K562 (cell line): Measurements from ENCODE around the gene IP6K3. TPM values are rescaled to one million over a fixed set of nuclear protein-coding genes. Genes with fewer than 3 reads are reported as not detected.

Experiments used
- EP300 ChIP-seq: IDR thresholded peaks from 2 replicates; pipeline ENCODE4 v1.6.1; 2012; ENCODE audit warnings: low read length, improper control_type of control experiment
- ETV1 ChIP-seq: fragments of 450-650 bp; conservative IDR thresholded peaks from 2 replicates; pipeline ENCODE4 v1.6.1; 2016; ENCODE audit warnings: missing genetic modification characterization, control low read depth, low read depth, missing compliant biosample characterization
- GTF2E2 ChIP-seq: fragments of 200-800 bp; sonication (Bioruptor generic); IDR thresholded peaks from 2 replicates; pipeline ENCODE4 v1.6.1; 2016; ENCODE audit warnings: missing genetic modification characterization, missing compliant biosample characterization
- KDM1A ChIP-seq, 2 experiments: fragments of 450-650 bp; IDR thresholded peaks; 2 replicates each; pipeline ENCODE4 v1.6.1; 2016; ENCODE audit warnings: mild to moderate bottlenecking in 2 of 2
- KLF16 ChIP-seq: IDR thresholded peaks from 2 replicates; pipeline ENCODE4 v1.6.1; 2016; ENCODE audit warnings: antibody characterized with exemption
- MYNN ChIP-seq, 2 experiments: sonication (generic); formaldehyde crosslinking in 1 of 2; IDR thresholded peaks; 2 replicates each; pipeline versions ENCODE4 v1.5.0 to v1.6.1; 2016 to 2020; ENCODE audit warnings: antibody characterized with exemption in 1 of 2, missing genetic modification reagents in 1 of 2
- PHF20 ChIP-seq: fragments of 450-650 bp; IDR thresholded peaks from 2 replicates; pipeline ENCODE4 v1.6.1; 2018; ENCODE audit not compliant: partially characterized antibody
- PHF8 ChIP-seq: fragments of 200-600 bp; sonication (generic); IDR thresholded peaks from 2 replicates; pipeline ENCODE4 v1.6.1; 2012; ENCODE audit warnings: mixed run types, mild to moderate bottlenecking, inconsistent platforms, low read length, moderate library complexity, borderline replicate concordance
- SMARCA4 ChIP-seq: fragments of 450-650 bp; IDR thresholded peaks from 2 replicates; pipeline ENCODE4 v1.6.1; 2016
- STAG1 ChIP-seq: sonication (generic); formaldehyde crosslinking; IDR thresholded peaks from 2 replicates; pipeline ENCODE4 v1.5.0; 2020; ENCODE audit warnings: missing genetic modification reagents, borderline replicate concordance
- ZFX ChIP-seq: sonication (generic); formaldehyde crosslinking; IDR thresholded peaks from 2 replicates; pipeline ENCODE4 v1.8.0; 2022; ENCODE audit warnings: mild to moderate bottlenecking, missing genetic modification reagents, moderate library complexity
- ZNF140 ChIP-seq: fragments of 250-450 bp; sonication (Bioruptor Pico); IDR thresholded peaks from 2 replicates; pipeline ENCODE4 v1.8.0; 2021; ENCODE audit warnings: moderate library complexity, mild to moderate bottlenecking, inconsistent platforms
- ZNF165 ChIP-seq: fragments of 250-450 bp; sonication (Bioruptor Pico); IDR thresholded peaks from 2 replicates; pipeline ENCODE4 v1.4.0; 2020; ENCODE audit warnings: borderline replicate concordance
- ZNF354B ChIP-seq: fragments of 250-450 bp; sonication (Bioruptor Pico); IDR thresholded peaks from 2 replicates; pipeline ENCODE4 v1.4.0; 2020
- ZNF551 ChIP-seq: fragments of 250-450 bp; sonication (Bioruptor Pico); IDR thresholded peaks from 2 replicates; pipeline ENCODE4 v1.5.0; 2021; ENCODE audit warnings: mild to moderate bottlenecking, moderate library complexity
- polyA plus RNA-seq, 8 experiments: library from polyadenylated mRNA; depleted of rRNA in 4 of 8; stranded (reverse) in 5 of 8; unstranded in 3 of 8; fragments of >200 nt; fragmentation: Nextera tagmentation in 2 of 8; fragmentation: Illumina TruSeq in 1 of 8; extraction: Ambion mirVana in 2 of 8; extraction: Trizol in 1 of 8; gene quantifications; 2 replicates each; pipeline versions ENCODE4 v1.2.1 to v1.2.3, GENCODE V29; 2011 to 2014; ENCODE audit warnings: inconsistent platforms in 1 of 8, missing spikeins in 1 of 8
- total RNA-seq, 7 experiments: library from RNA; depleted of rRNA in 6 of 7; stranded (reverse); fragments of >200 nt in 6 of 7; fragmentation: Illumina TruSeq in 2 of 7; extraction: Trizol in 2 of 7; gene quantifications; 2 replicates each; pipeline versions ENCODE4 v1.2.1 to v1.2.3, GENCODE V29; 2011 to 2021; ENCODE audit warnings: low replicate concordance in 1 of 7
- TF ChIP-seq, protein P1 (sequence below): sonication (generic); formaldehyde crosslinking; IDR thresholded peaks from 2 replicates; pipeline ENCODE4 v1.8.1; 2023; ENCODE audit warnings: mild to moderate bottlenecking, missing genetic modification reagents
- TF ChIP-seq, protein P2 (sequence below): fragments of 250-450 bp; sonication (Bioruptor Pico); IDR thresholded peaks from 2 replicates; pipeline ENCODE4 v1.5.0; 2020; ENCODE audit warnings: mild to moderate bottlenecking
- TF ChIP-seq, protein P3 (sequence below): fragments of 250-450 bp; sonication (Bioruptor Pico); IDR thresholded peaks from 2 replicates; pipeline ENCODE4 v1.5.0; 2021
- TF ChIP-seq, protein P4 (sequence below): sonication (generic); formaldehyde crosslinking; IDR thresholded peaks from 2 replicates; pipeline ENCODE4 v1.8.1; 2022; ENCODE audit warnings: missing genetic modification reagents
- TF ChIP-seq, protein P5 (sequence below): fragments of 450-650 bp; formaldehyde crosslinking; IDR thresholded peaks from 2 replicates; pipeline ENCODE4 v1.4.0; 2020; ENCODE audit warnings: mild to moderate bottlenecking, mixed read lengths

Gene IP6K3
- total and polyA plus RNA-seq, 9 of the 15 experiments (the other 6 are each of a cell fraction or from before 2014, with no cell fraction given), result not detected

DNA sequence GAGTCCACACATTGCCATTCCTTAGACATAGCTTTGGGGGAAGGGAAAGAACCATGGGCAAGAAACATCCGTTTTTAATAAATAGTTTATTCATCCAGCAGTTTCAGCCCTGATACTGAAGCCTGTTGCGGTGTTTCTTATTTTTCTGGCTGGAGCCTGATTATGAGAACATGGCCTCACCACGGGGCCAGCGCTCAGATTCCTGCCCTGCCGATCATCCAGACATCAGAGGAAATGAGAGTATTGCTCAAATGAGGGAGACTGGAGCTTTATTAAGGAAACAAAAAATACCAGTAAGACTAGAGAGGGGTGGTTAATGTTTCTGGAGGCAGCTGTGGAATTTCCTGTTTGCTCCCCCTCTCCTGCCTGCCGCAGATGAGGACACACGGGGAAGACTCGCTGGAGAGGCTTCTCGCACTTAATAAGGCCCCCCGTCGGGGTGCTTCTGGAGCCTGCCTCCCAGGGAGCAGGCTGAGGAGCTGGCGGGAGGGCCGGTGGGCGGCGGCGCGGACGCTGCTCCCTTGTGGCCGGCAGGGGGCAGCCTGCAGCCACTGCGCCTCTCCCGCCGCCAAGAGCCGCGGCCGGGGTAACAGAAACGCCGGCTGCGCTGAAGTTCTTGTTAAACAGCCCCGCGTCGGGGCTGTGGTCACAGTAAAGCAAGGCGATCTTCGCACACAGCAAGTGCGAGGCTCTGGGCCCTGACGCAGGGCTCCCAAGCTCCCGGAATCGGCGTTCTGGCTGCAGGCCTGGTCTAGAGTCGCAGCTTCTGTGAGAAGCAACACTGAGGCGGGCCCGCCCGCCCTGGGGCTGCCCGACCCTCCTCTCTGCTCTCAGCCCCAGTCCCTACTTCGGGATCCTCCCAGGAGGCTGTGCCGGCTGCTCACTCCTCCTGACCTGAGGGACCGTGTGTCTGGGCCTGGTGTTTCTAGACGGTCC is 24.7 kb upstream of the IP6K3 start (continued):
- TF ChIP-seq ZFX (CRISPR knock-in tag) (no peak), KLF16 (no peak), PHF20 (no peak), PHF8 (no peak), SMARCA4 (no peak), ZNF551 (no peak), ZNF354B (CRISPR knock-in tag) (no peak), KDM1A (IDR thresholded peaks at IDR 0.05) (no peak), ZNF140 (CRISPR knock-in tag) (no peak), GTF2E2 (tag) (no peak), STAG1 (CRISPR knock-in tag) (peak; percentile 93), ZNF165 (CRISPR knock-in tag) (no peak), EP300 (no peak), ETV1 (no peak), MYNN (IDR thresholded peaks at IDR 0.05) (no peak), MYNN (CRISPR knock-in tag; IDR thresholded peaks at IDR 0.05) (no peak)
- TF ChIP-seq, protein P1, sequence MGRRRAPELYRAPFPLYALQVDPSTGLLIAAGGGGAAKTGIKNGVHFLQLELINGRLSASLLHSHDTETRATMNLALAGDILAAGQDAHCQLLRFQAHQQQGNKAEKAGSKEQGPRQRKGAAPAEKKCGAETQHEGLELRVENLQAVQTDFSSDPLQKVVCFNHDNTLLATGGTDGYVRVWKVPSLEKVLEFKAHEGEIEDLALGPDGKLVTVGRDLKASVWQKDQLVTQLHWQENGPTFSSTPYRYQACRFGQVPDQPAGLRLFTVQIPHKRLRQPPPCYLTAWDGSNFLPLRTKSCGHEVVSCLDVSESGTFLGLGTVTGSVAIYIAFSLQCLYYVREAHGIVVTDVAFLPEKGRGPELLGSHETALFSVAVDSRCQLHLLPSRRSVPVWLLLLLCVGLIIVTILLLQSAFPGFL, result no peak
- TF ChIP-seq, protein P2, sequence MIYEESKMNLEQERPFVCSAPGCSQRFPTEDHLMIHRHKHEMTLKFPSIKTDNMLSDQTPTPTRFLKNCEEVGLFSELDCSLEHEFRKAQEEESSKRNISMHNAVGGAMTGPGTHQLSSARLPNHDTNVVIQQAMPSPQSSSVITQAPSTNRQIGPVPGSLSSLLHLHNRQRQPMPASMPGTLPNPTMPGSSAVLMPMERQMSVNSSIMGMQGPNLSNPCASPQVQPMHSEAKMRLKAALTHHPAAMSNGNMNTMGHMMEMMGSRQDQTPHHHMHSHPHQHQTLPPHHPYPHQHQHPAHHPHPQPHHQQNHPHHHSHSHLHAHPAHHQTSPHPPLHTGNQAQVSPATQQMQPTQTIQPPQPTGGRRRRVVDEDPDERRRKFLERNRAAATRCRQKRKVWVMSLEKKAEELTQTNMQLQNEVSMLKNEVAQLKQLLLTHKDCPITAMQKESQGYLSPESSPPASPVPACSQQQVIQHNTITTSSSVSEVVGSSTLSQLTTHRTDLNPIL (CRISPR knock-in tag), result no peak
- TF ChIP-seq, protein P3, sequence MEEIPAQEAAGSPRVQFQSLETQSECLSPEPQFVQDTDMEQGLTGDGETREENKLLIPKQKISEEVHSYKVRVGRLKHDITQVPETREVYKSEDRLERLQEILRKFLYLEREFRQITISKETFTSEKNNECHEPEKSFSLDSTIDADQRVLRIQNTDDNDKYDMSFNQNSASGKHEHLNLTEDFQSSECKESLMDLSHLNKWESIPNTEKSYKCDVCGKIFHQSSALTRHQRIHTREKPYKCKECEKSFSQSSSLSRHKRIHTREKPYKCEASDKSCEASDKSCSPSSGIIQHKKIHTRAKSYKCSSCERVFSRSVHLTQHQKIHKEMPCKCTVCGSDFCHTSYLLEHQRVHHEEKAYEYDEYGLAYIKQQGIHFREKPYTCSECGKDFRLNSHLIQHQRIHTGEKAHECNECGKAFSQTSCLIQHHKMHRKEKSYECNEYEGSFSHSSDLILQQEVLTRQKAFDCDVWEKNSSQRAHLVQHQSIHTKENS (CRISPR knock-in tag), result no peak
- TF ChIP-seq, protein P4, sequence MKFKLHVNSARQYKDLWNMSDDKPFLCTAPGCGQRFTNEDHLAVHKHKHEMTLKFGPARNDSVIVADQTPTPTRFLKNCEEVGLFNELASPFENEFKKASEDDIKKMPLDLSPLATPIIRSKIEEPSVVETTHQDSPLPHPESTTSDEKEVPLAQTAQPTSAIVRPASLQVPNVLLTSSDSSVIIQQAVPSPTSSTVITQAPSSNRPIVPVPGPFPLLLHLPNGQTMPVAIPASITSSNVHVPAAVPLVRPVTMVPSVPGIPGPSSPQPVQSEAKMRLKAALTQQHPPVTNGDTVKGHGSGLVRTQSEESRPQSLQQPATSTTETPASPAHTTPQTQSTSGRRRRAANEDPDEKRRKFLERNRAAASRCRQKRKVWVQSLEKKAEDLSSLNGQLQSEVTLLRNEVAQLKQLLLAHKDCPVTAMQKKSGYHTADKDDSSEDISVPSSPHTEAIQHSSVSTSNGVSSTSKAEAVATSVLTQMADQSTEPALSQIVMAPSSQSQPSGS (CRISPR knock-in tag), result no peak
- TF ChIP-seq, protein P5, sequence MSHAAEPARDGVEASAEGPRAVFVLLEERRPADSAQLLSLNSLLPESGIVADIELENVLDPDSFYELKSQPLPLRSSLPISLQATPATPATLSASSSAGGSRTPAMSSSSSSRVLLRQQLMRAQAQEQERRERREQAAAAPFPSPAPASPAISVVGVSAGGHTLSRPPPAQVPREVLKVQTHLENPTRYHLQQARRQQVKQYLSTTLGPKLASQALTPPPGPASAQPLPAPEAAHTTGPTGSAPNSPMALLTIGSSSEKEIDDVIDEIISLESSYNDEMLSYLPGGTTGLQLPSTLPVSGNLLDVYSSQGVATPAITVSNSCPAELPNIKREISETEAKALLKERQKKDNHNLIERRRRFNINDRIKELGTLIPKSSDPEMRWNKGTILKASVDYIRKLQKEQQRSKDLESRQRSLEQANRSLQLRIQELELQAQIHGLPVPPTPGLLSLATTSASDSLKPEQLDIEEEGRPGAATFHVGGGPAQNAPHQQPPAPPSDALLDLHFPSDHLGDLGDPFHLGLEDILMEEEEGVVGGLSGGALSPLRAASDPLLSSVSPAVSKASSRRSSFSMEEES (CRISPR knock-in tag), result no peak
